Kidney (tissue), 14 donors: ENCODE measurements around the gene CREB3L4. TPM values are rescaled to one million over a fixed set of nuclear protein-coding genes. Genes with fewer than 3 reads are reported as not detected.

Source experiments
- DNase-seq, 5 donors: peaks; one replicate each; pipeline ENCODE4 v3.0.0-alpha.2; 2013 to 2020
- FAIRE-seq: peaks from 2 replicates; lab custom pipeline; 2012; peaks lifted over from hg19 to GRCh38; lab: Jason Lieb, UNC
- H3K27ac ChIP-seq, 2 donors: one replicate each; pipeline ENCODE4 v1.7.0; 2013; ENCODE audit warnings: low read depth in 2 of 2, low read length in 2 of 2, inconsistent platforms in 1 of 2
- H3K27me3 ChIP-seq: one replicate; pipeline ENCODE4 v1.7.1; 2013; ENCODE audit warnings: low read length, inconsistent platforms; ENCODE audit not compliant: control insufficient read depth, insufficient read depth
- H3K36me3 ChIP-seq, 3 donors: one replicate each; pipeline versions ENCODE4 v1.7.0 to v1.7.1; 2013; ENCODE audit warnings: low read length in 3 of 3, control low read depth in 1 of 3, inconsistent platforms in 1 of 3; ENCODE audit not compliant: insufficient read depth in 3 of 3, control insufficient read depth in 2 of 3
- H3K4me1 ChIP-seq, 3 donors: one replicate each; pipeline versions ENCODE4 v1.7.0 to v1.7.1; 2013; ENCODE audit warnings: low read length in 3 of 3, inconsistent platforms in 1 of 3, low read depth in 1 of 3; ENCODE audit not compliant: control insufficient read depth in 2 of 3, insufficient read depth in 2 of 3
- H3K4me3 ChIP-seq, 3 donors: one replicate each; pipeline versions ENCODE4 v1.7.0 to v1.8.1; 2013; ENCODE audit warnings: low read length in 3 of 3, control low read depth in 1 of 3, inconsistent platforms in 1 of 3
- H3K9ac ChIP-seq, 3 donors: one replicate each; pipeline versions ENCODE4 v1.7.0 to v1.7.1; 2013; ENCODE audit warnings: low read length in 3 of 3, control low read depth in 1 of 3, inconsistent platforms in 1 of 3
- H3K9me3 ChIP-seq, 3 donors: one replicate each; pipeline versions ENCODE4 v1.7.0 to v1.7.1; 2013; ENCODE audit warnings: low read length in 3 of 3, control low read depth in 1 of 3, inconsistent platforms in 1 of 3; ENCODE audit not compliant: control insufficient read depth in 2 of 3, insufficient read depth in 1 of 3
- CTCF ChIP-seq: IDR thresholded peaks from 3 replicates; pipeline ENCODE4 v1.5.1; 2012; ENCODE audit warnings: mild to moderate bottlenecking, moderate library complexity, borderline replicate concordance; ENCODE audit not compliant: insufficient read depth; ENCODE audit errors: extremely low read depth
- intact Hi-C: fragments of 100-400 bp; cut with DNase I; formaldehyde crosslinking; loops from one replicate; pipeline ENCODE4 v1.11.1; 2022
- polyA plus RNA-seq: library from polyadenylated mRNA; stranded (reverse); fragments of 350-450 nt; fragmentation: Illumina TruSeq; extraction: RNeasy Lipid Tissue Mini Kit (QIAGEN cat#74804); gene quantifications from one replicate; pipeline ENCODE4 v1.2.3, GENCODE V29; 2014; ENCODE audit warnings: low read depth, low replicate concordance; ENCODE audit not compliant: insufficient read depth
- total RNA-seq: library from RNA; stranded (reverse); fragmentation: NEBNext Ultra II Directional; extraction: Animal tissue kit (Norgen Biotek cat#: 25700); gene quantifications from one replicate; pipeline ENCODE4 v1.2.1, GENCODE V29; 2021
- donor health status: control.
- donor health status: control.
- donor health status: control.
- donor health status: control.
- donor health status: control.
- donor health status: DM: yes; HTN: yes; CAD: no.
- donor health status: Normal renal cell carcinoma (clear cell type).

CREB3L4 gene
- total and polyA plus RNA-seq, 2 donors from 2014 or later = 9.3 to 10.9 TPM

- Histone ChIP-seq H3K9ac (no peak overlapping the region), H3K27ac (no peak overlapping the region), H3K9me3 (no peaks in the 10 kb centered on the region), H3K27me3 (no peaks in the 10 kb centered on the region), H3K4me1 (peaks cover 0 to 7% (median 0%) of the 10 kb centered on the region in 3 donors), H3K36me3 (peaks cover 0 to 24% (median 7%) of the 10 kb centered on the region in 3 donors), H3K4me3 (no peak overlapping the region)
- no peak for FAIRE-seq
- intact Hi-C loops = no loop called here
- DNase-seq = peak in 1 of 5 donors; percentile 19
- no peak for TF ChIP-seq CTCF
Measured at GRCh38 chr1:153928791-153929341, 38.8 kb upstream of the CREB3L4 start.

- Histone ChIP-seq H3K9me3 (no peaks in the 10 kb centered on the region), H3K27ac (no peak overlapping the region), H3K27me3 (no peaks in the 10 kb centered on the region), H3K9ac (no peak overlapping the region), H3K36me3 (peaks cover 0 to 27% (median 7%) of the 10 kb centered on the region in 3 donors), H3K4me1 (peaks cover 0 to 5% (median 0%) of the 10 kb centered on the region in 3 donors), H3K4me3 (no peak overlapping the region)
- FAIRE-seq (no peak), DNase-seq (peak in 1 of 5 donors; percentile 3)
- no peak for TF ChIP-seq CTCF
- intact Hi-C loops = no loop called here
Measured at GRCh38 chr1:153929426-153929825, 38.3 kb upstream of the CREB3L4 start.

- Histone ChIP-seq H3K27ac (no peak overlapping the region), H3K4me3 (no peak overlapping the region), H3K9me3 (no peaks in the 10 kb centered on the region), H3K36me3 (peaks cover 0 to 30% (median 7%) of the 10 kb centered on the region in 3 donors), H3K4me1 (peaks cover 0 to 5% (median 0%) of the 10 kb centered on the region in 3 donors), H3K27me3 (no peaks in the 10 kb centered on the region), H3K9ac (no peak overlapping the region)
- FAIRE-seq = no peak
- TF ChIP-seq CTCF = no peak
- peak in 1 of 5 donors; percentile 39 for DNase-seq
- intact Hi-C loops = no loop called here
Measured at GRCh38 chr1:153929981-153930948, 37.4 kb upstream of the CREB3L4 start.
